CD4-positive, CD25-positive, alpha-beta regulatory T cell (primary cell): ENCODE data around the gene FAM13A. TPM values are rescaled to one million over a fixed set of nuclear protein-coding genes. Genes with fewer than 3 reads are reported as not detected.
"Not testable (repeated sequence)": the region's sequence is repeated elsewhere in the genome, so short reads cannot be mapped to it uniquely, and the experiment has no call there.

ENCODE experiments used
- ATAC-seq, 2 donors: fragments of 150-1000 bp; cut with Tn5 transposase; one replicate each; pipeline ENCODE4 v1.10.0; 2021; ENCODE audit warnings: low read depth in 2 of 2, moderate number of reproducible peaks in 2 of 2, moderate library complexity in 1 of 2
- DNase-seq, 3 donors: peaks; one replicate each; pipeline versions ENCODE4 v3.0.0 to v3.0.0-alpha.2; 2012 to 2022; ENCODE audit warnings: mixed read lengths in 1 of 3
- H3K27ac ChIP-seq: one replicate; pipeline ENCODE4 v1.7.0; 2013; ENCODE audit warnings: mild to moderate bottlenecking, low read length; ENCODE audit not compliant: insufficient read depth, poor library complexity, severe bottlenecking
- H3K27me3 ChIP-seq: one replicate; pipeline ENCODE4 v1.7.0; 2013; ENCODE audit warnings: low read length; ENCODE audit not compliant: control insufficient read depth, insufficient read depth
- H3K36me3 ChIP-seq: one replicate; pipeline ENCODE4 v1.7.0; 2013; ENCODE audit warnings: mild to moderate bottlenecking, low read length, moderate library complexity; ENCODE audit not compliant: control insufficient read depth, insufficient read depth
- H3K4me1 ChIP-seq: 2 replicates; pipeline ENCODE4 v1.7.0; 2013; ENCODE audit warnings: mild to moderate bottlenecking, low read length; ENCODE audit not compliant: insufficient read depth, control insufficient read depth, poor library complexity, severe bottlenecking
- H3K4me3 ChIP-seq: one replicate; pipeline ENCODE4 v1.7.0; 2013; ENCODE audit warnings: low read depth, mild to moderate bottlenecking, low read length, moderate library complexity
- H3K9me3 ChIP-seq, 2 experiments: 1 replicate in 1 of 2; 2 replicates in 1 of 2; pipeline ENCODE4 v1.7.0; 2013; ENCODE audit warnings: low read length in 2 of 2, mild to moderate bottlenecking in 1 of 2, moderate library complexity in 1 of 2; ENCODE audit not compliant: control insufficient read depth in 2 of 2
- H3K27ac Mint-ChIP-seq, 3 donors: one replicate each; pipeline ENCODE4 v1.8.0; 2020 to 2022; ENCODE audit warnings: mild to moderate bottlenecking in 3 of 3, mixed read lengths in 3 of 3, moderate library complexity in 2 of 3
- H3K27me3 Mint-ChIP-seq: one replicate; pipeline ENCODE4 v1.8.0; 2022; ENCODE audit warnings: mild to moderate bottlenecking, mixed read lengths
- H3K36me3 Mint-ChIP-seq: one replicate; pipeline ENCODE4 v1.8.0; 2020; ENCODE audit warnings: mixed read lengths
- H3K4me1 Mint-ChIP-seq, 4 donors: one replicate each; pipeline ENCODE4 v1.8.0; 2020 to 2022; ENCODE audit warnings: mixed read lengths in 4 of 4, mild to moderate bottlenecking in 1 of 4
- H3K4me3 Mint-ChIP-seq, 4 donors: one replicate each; pipeline ENCODE4 v1.8.0; 2020 to 2022; ENCODE audit warnings: mild to moderate bottlenecking in 4 of 4, mixed read lengths in 4 of 4, moderate library complexity in 3 of 4
- H3K9me3 Mint-ChIP-seq, 7 donors: one replicate each; pipeline ENCODE4 v1.8.0; 2020 to 2022; ENCODE audit warnings: mixed read lengths in 7 of 7, mild to moderate bottlenecking in 3 of 7, moderate library complexity in 2 of 7
- polyA plus RNA-seq, 4 donors: library from polyadenylated mRNA; unstranded; fragments of 300-500 nt; fragmentation: Illumina TruSeq; gene quantifications; one replicate each; pipeline ENCODE4 v1.2.3, GENCODE V29; 2021
- total RNA-seq: library from RNA; stranded (reverse); gene quantifications from one replicate; pipeline ENCODE4 v1.2.3, GENCODE V29; 2022

The FAM13A gene
- total and polyA plus RNA-seq, 5 donors from 2014 or later: 7.8 to 38.4 (median 11.1) TPM

- peaks cover 0 to 7% of the 10 kb centered on the region in 2 experiments for H3K9me3 ChIP-seq
- no peak overlapping the region for H3K4me3 Mint-ChIP-seq
- no peak overlapping the region for H3K27ac Mint-ChIP-seq
- no peaks in the 10 kb centered on the region for H3K36me3 ChIP-seq
- no peaks in the 10 kb centered on the region for H3K27me3 ChIP-seq
- no peaks in the 10 kb centered on the region for H3K4me1 ChIP-seq
- no peaks in the 10 kb centered on the region for H3K4me1 Mint-ChIP-seq
- H3K36me3 Mint-ChIP-seq: peaks cover 6% of the 10 kb centered on the region
- H3K27ac ChIP-seq: no peak overlapping the region
- peaks cover 0 to 16% (median 7%) of the 10 kb centered on the region in 7 donors for H3K9me3 Mint-ChIP-seq
- H3K27me3 Mint-ChIP-seq: no peaks in the 10 kb centered on the region
- no peak overlapping the region for H3K4me3 ChIP-seq
- DNase-seq (no peak), ATAC-seq (no peak)
Observed at GRCh38 chr4:88897180-88897579, 159.8 kb downstream of the FAM13A start.

GRCh38 chr4:88893961-88894360, 163.0 kb downstream of the FAM13A start:
- Mint-ChIP-seq H3K4me3 (no peak overlapping the region), H3K9me3 (peaks cover 0 to 2% (median 0%) of the 10 kb centered on the region in 7 donors), H3K27ac (no peak overlapping the region), H3K27me3 (no peaks in the 10 kb centered on the region), H3K36me3 (no peaks in the 10 kb centered on the region), H3K4me1 (peaks cover 0 to 6% (median 3%) of the 10 kb centered on the region in 4 donors)
- no peaks in the 10 kb centered on the region for H3K4me1 ChIP-seq
- DNase-seq: no peak
- no peak for ATAC-seq
- no peak overlapping the region for H3K4me3 ChIP-seq
- no peaks in the 10 kb centered on the region for H3K9me3 ChIP-seq
- H3K27ac ChIP-seq: no peak overlapping the region
- H3K36me3 ChIP-seq: no peaks in the 10 kb centered on the region
- no peaks in the 10 kb centered on the region for H3K27me3 ChIP-seq

- H3K27me3 ChIP-seq: no peaks in the 10 kb centered on the region
- Mint-ChIP-seq H3K4me1 (peaks cover 0 to 6% (median 3%) of the 10 kb centered on the region in 4 donors), H3K27ac (no peak overlapping the region), H3K9me3 (peaks cover 0 to 2% (median 0%) of the 10 kb centered on the region in 7 donors), H3K27me3 (no peaks in the 10 kb centered on the region), H3K36me3 (no peaks in the 10 kb centered on the region), H3K4me3 (no peak overlapping the region)
- ATAC-seq: no peak
- no peaks in the 10 kb centered on the region for H3K9me3 ChIP-seq
- H3K4me3 ChIP-seq: no peak overlapping the region
- no peak for DNase-seq
- no peaks in the 10 kb centered on the region for H3K36me3 ChIP-seq
- no peak overlapping the region for H3K27ac ChIP-seq
- no peaks in the 10 kb centered on the region for H3K4me1 ChIP-seq
Observed at GRCh38 chr4:88892646-88893045, 164.3 kb downstream of the FAM13A start.

- H3K36me3 ChIP-seq: no peaks in the 10 kb centered on the region
- no peak overlapping the region for H3K4me3 ChIP-seq
- H3K27ac ChIP-seq: no peak overlapping the region
- H3K27me3 Mint-ChIP-seq: no peaks in the 10 kb centered on the region
- peak overlapping the region in 1 of 3 donors; percentile 57 for H3K27ac Mint-ChIP-seq
- H3K4me1 Mint-ChIP-seq: peaks cover 0 to 6% (median 3%) of the 10 kb centered on the region in 4 donors
- no peaks in the 10 kb centered on the region for H3K9me3 ChIP-seq
- no peaks in the 10 kb centered on the region for H3K27me3 ChIP-seq
- no peak for DNase-seq
- peaks cover 0 to 1% (median 0%) of the 10 kb centered on the region in 7 donors for H3K9me3 Mint-ChIP-seq
- H3K36me3 Mint-ChIP-seq: no peaks in the 10 kb centered on the region
- no peak overlapping the region for H3K4me3 Mint-ChIP-seq
- ATAC-seq: no peak
- H3K4me1 ChIP-seq: no peaks in the 10 kb centered on the region
Observed at GRCh38 chr4:88891636-88892035, 165.3 kb downstream of the FAM13A start.

- not testable (repeated sequence) for DNase-seq, H3K9me3 ChIP-seq, H3K27ac ChIP-seq, H3K36me3 Mint-ChIP-seq, H3K4me3 Mint-ChIP-seq, H3K27me3 ChIP-seq, H3K9me3 Mint-ChIP-seq, ATAC-seq, H3K36me3 ChIP-seq, H3K4me1 Mint-ChIP-seq, H3K27ac Mint-ChIP-seq, H3K27me3 Mint-ChIP-seq, H3K4me1 ChIP-seq, H3K4me3 ChIP-seq
Observed at GRCh38 chr4:88887409-88887808, 169.6 kb downstream of the FAM13A start.

- Mint-ChIP-seq H3K36me3 (no peaks in the 10 kb centered on the region), H3K27ac (no peak overlapping the region), H3K4me3 (no peak overlapping the region), H3K9me3 (peaks cover 0 to 4% (median 0%) of the 10 kb centered on the region in 7 donors), H3K4me1 (peaks cover 0 to 9% (median 4%) of the 10 kb centered on the region in 4 donors), H3K27me3 (no peaks in the 10 kb centered on the region)
- no peak for DNase-seq
- no peaks in the 10 kb centered on the region for H3K9me3 ChIP-seq
- H3K27ac ChIP-seq: no peak overlapping the region
- no peaks in the 10 kb centered on the region for H3K4me1 ChIP-seq
- no peaks in the 10 kb centered on the region for H3K27me3 ChIP-seq
- no peaks in the 10 kb centered on the region for H3K36me3 ChIP-seq
- H3K4me3 ChIP-seq: no peak overlapping the region
- no peak for ATAC-seq
Observed at GRCh38 chr4:88881227-88881569, 175.8 kb downstream of the FAM13A start.

GRCh38 chr4:88880501-88881226, 176.3 kb downstream of the FAM13A start:
- H3K36me3 Mint-ChIP-seq: no peaks in the 10 kb centered on the region
- ATAC-seq (no peak), DNase-seq (no peak)
- H3K9me3 ChIP-seq: no peaks in the 10 kb centered on the region
- no peak overlapping the region for H3K27ac ChIP-seq
- H3K36me3 ChIP-seq: no peaks in the 10 kb centered on the region
- no peaks in the 10 kb centered on the region for H3K27me3 Mint-ChIP-seq
- H3K27ac Mint-ChIP-seq: no peak overlapping the region
- H3K27me3 ChIP-seq: no peaks in the 10 kb centered on the region
- H3K4me3 Mint-ChIP-seq: no peak overlapping the region
- H3K4me1 ChIP-seq: no peaks in the 10 kb centered on the region
- H3K4me3 ChIP-seq: no peak overlapping the region
- H3K4me1 Mint-ChIP-seq: peaks cover 0 to 9% (median 4%) of the 10 kb centered on the region in 4 donors
- H3K9me3 Mint-ChIP-seq: peaks cover 0 to 4% (median 0%) of the 10 kb centered on the region in 7 donors

GRCh38 chr4:88879991-88880390, 177.0 kb downstream of the FAM13A start:
- Histone ChIP-seq H3K27ac (no peak overlapping the region), H3K4me3 (no peak overlapping the region), H3K4me1 (no peaks in the 10 kb centered on the region), H3K36me3 (no peaks in the 10 kb centered on the region), H3K27me3 (no peaks in the 10 kb centered on the region), H3K9me3 (no peaks in the 10 kb centered on the region)
- no peak for DNase-seq
- Mint-ChIP-seq H3K27me3 (no peaks in the 10 kb centered on the region), H3K9me3 (peaks cover 0 to 4% (median 0%) of the 10 kb centered on the region in 7 donors), H3K4me1 (peaks cover 0 to 9% (median 4%) of the 10 kb centered on the region in 4 donors), H3K36me3 (no peaks in the 10 kb centered on the region), H3K27ac (no peak overlapping the region), H3K4me3 (no peak overlapping the region)
- ATAC-seq: no peak
